GM19452 (cell line): ENCODE results near the gene PTPRA.
A peak's percentile ranks its signal among the peaks of the same experiment; 100 is the strongest.

ENCODE experiments used
- ATAC-seq: cut with Tn5 transposase; IDR thresholded peaks from one replicate; pipeline ENCODE4 v1.9.1; 2021; ENCODE audit not compliant: unreplicated experiment

Gene PTPRA

DNA sequence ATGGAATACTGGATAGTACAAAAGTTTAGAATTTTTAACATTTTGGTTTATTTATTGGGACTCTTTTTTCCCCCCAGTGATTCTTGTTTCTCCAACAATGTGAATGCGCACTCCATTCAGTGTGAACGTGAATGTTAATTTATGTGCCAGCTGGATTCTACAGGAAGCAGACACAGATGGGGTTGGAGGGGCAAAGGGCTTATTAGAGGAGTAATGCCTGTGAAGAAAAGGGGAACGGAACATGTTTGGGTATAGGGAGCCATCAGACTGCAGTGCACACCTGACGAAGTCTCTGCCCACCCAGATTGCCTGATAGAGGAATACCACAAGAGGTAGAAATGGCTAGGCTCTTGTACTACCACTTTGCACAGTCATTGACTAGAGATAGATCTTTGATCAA is 48.2 kb downstream of the PTPRA start:
- no peak for ATAC-seq

DNA sequence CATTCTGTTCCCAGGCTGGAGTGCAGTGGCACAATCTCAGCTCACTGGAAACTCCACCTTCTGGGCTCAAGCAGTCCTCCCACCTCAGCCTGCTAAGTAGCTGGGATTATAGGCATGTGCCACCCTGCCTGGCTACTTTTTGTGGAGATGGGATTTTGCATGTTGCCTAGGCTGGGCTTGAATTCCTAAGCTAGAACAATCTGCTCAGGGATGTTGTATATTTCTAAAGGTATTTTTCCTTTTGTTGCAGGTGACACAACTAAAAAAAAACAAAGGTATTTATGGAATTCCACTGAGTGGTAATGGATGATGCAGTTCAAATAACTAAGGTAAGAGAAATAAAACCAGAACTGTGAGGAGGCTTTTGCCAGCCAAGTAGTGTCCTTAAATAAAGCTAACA is 49.7 kb downstream of the PTPRA start:
- no peak for ATAC-seq

DNA sequence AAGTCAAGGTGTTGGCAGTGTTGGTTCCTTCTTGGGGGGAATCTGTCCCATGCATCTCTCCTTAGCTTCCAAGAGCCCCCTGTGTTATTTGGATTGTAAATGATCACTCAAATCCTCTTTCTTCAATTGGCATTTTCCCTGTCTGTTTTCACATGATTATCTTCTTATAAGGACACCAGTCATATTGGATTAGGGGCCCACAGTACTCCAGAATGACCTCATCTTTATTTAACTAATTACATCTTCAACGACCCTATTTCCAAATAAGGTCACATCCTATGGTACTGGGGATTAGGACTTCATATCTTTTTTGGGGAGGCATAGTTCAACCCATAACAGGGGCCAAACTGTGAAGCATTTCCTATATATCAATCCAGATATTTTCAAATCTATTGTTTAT is 57.3 kb downstream of the PTPRA start:
- no peak for ATAC-seq

DNA sequence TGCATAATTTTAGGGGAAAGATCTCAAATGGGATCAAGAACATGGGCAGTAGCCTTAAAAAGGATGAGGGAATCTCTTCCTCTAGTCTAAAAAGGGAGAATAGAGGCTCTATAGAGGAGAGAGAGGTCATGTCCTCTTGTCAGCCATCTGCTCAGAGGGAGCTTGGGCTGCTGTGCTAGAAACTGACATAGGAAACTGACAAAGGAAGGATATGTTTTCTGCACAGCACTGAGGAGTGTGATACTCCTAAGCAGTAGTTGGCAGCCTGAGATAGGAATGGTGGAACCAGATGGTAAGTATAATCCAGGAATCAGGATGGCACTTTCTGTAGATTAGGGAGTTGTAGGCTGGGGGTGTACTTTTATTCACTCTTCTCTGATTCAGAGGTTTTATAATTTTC is 59.2 kb downstream of the PTPRA start:
- no peak for ATAC-seq

DNA sequence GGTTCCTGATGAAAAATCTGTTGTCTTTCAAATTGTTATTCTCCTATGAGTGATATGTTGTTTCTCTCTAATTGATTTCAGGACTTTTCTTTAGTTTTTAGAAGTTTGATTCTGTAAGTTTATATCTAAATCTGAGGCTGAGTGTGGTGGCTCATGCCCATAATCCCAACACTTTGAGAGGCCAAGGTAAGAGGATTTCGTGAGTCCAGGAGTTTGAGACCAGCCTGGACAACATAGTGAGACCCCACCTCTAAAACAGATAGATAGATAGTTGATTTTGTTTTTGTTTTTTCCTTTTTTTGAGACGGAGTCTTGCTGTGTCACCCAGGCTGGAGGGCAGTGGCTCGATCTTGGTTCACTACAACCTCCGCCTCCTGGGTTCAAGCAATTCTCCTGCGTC is 64.6 kb downstream of the PTPRA start:
- no peak for ATAC-seq

DNA sequence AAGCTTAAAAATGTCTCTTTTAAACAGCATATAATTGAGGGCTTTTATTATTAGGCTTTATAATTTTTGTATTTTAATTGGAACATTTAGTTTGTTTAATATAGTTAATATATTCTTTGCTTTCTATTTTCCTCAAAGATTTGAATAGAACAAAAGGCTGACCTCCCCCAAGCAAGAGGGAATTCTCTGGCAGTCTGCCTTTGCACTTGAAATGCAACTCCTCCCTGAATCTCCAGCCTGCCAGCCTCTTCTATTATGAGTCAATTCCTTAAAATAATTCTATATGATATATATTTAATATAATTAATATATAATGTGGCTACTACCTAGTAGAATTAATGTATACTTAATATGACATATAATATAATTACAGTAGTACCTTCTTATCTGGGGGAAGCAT is 69.2 kb downstream of the PTPRA start:
- no peak for ATAC-seq

DNA sequence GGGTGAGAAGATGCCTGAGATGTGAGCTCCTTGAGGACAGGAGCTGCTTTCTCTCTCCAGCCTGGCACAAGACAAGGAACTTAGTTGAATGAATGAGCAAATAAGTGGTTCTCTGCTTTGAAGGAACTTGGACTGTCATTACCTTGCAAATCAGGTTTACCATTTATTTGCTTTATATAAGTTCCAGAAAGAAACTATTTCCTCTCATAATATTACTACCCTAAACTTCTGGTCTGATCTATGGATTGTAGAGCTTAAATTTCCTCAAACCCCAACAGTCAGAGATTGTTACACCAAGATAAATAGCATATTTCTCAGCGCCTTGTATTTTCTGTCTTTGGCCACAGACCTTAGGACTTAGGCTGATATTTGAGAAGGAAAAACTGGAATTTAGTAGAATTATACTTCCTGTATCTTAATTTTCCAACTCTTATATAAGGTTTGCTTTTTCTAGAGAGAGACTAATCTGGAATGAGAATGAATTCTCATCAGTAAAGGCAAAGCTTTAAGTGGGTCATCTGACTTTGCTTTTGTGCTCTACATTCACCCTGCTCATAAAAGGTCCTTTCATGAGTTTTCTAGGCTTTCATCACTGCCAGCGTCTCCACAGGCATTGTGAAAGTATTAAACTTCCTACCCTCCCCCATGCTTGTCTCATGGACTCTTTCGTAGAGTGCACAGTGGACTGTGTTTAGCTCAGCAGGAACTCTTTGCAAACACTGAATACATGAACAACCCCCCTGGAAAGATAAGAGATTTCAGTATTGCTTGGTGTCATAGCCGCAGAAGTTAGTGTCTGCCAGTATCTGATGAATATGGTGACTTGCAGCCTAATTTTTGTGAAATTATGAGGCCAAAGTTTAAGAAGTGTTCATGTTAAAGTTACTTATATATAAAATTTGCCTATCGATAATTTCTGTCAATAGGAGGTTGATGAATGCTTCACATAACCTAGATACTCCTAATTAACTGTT is 74.0 kb downstream of the PTPRA start:
- no peak for ATAC-seq

DNA sequence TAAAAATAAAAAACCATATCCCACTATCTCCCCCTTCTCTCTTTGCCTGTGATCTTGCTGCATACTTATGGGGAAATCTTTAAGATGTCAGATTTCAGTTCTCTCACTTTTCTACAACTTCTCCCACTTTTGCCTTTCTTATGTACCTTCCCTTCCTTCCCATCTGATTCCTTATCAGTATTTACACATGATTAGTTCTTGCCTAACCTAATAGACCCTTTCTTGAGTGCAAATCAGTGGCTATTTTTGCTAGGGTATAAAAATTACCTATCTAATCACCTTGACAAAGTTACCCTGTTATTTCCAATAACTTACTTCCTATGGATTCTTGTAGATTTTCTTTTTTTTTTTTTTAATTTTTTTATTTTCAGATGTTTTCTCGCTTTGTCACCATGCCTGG is 75.7 kb downstream of the PTPRA start:
- no peak for ATAC-seq

DNA sequence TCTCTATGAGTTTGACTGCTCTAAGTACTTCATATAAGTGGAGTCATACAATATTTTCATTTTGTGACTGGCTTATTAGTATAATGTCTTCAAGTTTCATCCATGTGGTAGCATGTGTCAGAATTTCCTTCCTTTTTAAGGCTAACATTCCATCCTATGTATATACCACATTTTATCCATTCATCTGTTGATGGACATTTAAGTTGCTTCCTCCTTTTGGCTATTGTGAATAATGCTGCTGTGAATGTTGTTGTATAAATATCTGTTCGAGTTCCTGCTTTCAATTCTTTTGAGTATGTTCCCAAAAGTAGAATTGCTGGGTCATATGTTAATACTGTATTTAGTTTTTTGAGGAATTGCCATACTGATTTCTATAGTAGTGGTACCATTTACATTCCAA is 79.5 kb downstream of the PTPRA start:
- no peak for ATAC-seq

DNA sequence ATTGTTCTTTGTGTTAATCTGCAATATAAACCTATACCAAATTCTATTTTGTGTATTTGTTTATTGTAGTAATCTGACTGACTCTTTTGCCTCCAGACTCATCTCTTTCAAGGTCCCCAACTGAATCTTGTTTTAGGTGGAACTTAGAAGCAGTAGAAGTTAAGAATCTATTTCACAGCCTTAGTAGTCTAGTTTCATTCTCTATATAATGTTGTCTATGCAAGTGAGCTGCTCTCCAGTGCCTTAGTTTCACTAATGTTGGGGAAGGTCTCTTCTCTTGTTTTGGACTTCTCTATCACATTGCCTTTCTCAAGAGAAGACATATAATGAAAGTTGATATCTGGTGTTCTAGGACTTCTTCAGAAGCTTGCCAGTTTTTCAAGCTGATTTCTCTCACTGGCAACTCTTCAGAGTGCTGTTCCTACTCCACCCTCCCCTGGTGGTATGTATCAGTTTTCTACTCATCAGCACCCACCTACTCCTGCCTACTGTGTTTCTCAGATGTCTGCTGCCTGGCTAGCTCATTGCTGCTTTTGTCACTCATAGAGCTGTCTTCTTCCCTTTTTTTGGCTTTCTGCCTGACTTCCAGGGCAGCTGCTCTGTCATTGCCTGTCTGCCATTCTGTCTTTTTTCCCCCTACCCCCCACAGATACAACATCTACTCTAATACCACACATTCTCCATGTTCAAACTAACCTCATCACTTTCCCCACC is 82.1 kb downstream of the PTPRA start:
- ATAC-seq: no peak

DNA sequence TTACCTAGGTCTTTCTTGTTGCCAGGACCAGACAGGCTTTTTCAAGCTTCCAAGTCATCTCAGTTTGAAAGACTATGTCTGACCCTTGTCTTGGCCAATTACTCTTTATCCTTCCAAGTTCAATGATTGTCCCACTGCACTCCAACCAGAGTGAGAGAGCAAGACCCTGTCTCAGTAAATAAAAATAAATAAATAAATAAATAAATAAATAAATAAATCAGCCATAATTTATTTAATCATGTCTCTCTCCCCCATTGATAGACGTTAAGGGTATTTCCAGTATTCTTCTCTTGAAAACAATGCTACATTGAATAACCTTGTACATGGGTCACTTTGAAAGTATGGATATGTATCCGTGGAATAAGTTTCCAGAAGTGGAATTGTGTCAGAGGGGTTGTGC is 83.2 kb downstream of the PTPRA start:
- ATAC-seq: no peak

DNA sequence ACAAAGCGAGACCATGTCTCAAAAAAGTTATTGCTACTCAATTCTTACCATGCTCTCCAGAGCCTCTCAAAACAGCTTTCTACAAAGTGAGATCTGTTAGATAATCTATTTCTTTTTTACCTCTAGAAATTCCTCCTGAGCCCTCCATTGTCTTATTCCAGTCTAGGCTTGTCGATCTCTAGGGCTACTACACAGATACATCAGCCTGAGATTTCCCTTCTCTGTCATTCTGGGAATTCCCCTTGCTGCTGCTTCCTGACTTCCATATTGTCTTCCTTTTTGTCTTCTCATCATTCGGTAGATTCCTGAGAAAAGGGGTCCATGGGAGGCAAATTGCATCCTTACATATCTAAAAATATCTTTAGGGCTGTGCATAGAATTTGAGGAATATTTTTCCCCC is 94.6 kb downstream of the PTPRA start:
- no peak for ATAC-seq

DNA sequence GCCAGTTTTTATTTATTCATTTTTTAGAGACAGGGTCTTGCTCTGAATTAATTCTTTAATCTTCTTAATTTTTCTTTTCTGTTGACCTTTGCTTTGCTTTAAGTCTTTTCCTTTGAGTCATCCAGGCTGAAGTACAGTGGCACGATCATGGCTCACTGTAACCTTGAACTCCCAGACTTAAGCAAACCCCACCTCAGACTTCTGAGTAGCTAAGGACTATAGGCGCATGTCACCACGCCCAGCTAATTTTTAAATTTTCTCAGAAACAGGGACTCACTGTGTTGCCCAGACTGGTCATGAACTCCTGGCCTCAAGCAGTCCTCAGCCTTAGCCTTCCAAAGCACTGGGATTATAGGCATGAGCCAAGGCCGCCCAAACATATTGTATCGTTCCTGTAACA is 98.8 kb downstream of the PTPRA start:
- ATAC-seq: no peak

DNA sequence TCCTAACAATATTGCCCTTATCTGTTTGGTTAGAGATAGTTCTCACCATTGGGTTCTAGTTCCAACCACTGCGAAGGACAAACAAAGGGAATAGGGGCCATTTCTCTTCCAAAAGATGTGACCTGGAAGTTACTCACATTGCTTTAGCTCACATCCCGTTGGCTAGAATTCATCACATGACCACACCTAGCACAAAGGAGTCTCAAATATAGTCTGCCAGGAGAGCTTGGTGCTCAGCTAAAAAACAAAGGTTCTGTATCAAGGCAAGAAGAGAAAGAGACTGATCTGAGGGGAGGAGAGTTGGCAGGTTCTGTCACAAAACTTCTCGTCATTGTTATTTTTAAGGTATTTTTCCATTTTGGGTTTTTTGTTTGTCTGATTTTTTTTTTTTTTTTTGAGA is 100.3 kb downstream of the PTPRA start:
- no peak for ATAC-seq

DNA sequence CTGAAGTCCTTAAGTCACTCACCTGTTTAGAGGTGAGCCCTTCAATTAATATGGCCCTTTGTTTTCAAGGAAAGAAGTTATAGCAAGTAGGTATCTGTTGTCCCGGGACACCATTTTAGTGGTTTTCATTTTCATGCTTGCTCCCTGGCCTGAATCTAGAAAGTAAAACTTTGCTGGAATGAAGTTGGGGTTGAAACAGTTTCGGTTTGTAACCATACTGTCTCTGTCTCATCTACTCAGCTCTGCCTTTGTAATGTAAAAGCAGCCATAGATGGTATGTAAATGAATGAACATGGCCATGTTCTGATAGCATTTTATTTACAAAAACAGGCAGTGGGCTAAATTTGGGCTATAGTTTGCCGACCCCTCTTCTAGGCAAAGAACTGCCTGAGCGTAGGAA is 105.2 kb downstream of the PTPRA start:
- ATAC-seq: no peak

DNA sequence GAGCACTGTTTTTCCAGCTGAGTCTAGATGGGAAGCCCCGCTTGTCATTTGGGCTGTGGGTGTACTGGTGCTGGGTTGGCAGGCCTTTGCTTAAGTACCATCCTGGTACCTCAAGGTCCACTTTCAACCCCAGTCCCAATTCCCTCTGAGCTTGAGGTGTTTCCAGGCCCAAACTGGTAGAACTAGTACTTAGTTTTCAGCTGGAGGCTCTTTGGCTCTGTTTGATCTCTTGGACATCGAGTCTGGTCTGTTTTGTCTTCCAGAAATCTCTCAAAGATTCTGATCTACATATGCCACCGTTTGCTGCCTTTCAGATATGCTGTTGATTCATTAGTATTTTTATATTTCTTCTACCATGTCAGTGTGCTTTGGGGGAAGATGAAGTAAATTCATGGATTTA is 108.4 kb downstream of the PTPRA start:
- ATAC-seq: no peak

DNA sequence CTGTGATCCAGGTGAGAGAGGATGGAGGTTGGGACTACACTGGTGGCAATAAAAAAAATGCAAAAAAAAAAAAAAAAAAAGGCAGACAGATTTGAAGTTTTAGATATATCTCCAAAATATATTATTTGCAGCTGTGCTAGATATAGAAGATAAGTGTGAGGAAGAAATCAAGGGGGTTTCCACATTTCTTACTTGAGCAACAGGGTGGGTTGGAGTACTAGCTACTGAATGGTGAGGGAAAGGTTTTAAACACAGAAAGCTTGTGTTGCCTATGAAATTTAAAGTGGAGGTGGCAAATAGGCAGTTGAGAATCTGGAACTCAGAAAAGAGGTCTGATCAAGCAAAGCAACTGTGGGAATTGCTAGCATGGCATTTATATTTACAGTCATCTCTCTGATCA is 110.2 kb downstream of the PTPRA start:
- no peak for ATAC-seq

DNA sequence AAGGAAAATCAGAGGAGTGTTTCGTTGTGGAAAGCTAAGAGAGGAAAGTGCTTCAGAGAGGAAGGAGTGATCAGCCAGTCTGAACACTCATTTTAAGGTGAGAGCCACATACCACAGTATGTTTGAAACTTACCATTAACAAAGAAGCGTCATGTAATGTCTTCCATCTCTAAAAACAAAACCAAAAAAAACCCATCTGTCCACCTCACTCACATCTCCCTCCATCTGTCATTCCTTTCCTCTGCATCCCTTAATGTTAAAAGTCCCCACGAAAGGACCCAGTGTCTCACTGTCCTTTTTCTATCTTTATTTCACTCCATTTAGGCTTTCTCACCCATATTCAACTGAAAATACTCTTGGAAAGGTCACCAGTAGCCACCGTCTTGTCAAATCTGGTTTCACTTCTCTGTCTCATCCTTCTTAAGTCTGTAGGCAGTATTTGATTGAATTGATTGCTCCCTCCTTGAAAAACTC is 110.8 kb downstream of the PTPRA start:
- peak; percentile 64 for ATAC-seq

DNA sequence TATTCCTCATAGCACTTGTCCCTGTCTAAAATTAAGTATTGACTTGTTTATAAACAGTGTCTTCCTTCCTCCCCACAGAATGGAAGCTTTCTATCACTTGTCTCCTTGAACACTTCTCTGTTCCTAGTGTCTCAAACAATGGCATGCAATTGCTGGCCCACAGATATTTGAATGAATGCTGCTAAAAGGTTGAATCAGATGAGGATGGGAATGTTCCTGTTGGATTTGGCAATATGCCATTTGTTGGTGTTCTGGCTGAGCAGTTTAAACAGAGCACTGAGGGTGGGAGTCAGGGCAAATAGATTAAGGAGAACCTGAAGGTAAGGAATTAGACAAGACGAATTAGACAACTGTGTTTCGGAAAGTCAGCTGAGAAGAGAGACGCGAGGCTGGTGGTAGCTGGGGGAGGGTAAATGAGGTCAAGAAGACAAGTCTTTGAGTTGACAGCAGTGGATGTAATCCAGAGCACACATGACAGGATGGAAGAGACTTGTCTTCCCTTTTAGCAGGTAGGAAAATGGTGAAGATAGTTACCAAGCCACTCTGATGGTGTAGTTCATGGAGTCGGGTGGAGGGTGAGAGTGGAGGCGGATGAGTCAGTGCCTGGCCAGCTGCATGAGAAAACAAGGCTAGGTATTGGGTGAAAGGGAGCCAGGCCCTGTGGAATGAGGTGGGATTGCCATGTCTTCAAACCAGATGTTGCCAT is 111.8 kb downstream of the PTPRA start:
- ATAC-seq: no peak

DNA sequence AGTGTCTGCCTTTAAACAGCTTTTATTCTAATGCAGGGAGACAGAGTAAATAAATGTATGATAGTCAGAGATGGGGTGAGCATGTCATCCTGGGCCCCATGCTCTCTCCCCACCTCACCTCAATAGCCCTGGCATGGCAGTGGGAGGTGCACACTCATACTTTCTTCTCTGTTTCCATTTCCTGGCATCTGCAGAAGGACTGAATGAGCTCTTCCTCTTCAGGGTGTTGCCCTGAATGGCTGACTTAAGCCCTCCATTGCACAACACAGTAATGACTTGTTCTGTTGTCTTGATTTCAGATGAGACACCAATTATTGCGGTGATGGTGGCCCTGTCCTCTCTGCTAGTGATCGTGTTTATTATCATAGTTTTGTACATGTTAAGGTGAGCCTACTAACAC is 113.2 kb downstream of the PTPRA start:
- no peak for ATAC-seq

DNA sequence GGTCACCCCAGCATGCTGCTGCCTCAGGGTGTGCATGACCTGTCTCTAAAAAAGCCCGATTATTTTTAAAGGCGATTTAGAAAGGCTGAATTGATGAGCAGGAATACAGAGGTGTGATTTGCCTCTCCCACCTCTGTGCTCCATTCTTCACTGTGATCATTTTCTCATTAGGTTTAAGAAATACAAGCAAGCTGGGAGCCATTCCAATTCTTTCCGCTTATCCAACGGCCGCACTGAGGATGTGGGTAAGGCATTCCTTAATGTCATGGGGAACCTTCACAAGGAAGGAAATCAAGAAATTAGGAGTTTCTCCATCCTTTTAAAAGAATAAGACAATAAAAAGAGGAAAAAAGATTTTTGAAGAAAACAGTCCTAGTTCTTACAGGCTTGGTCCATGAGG is 114.6 kb downstream of the PTPRA start:
- ATAC-seq: no peak

DNA sequence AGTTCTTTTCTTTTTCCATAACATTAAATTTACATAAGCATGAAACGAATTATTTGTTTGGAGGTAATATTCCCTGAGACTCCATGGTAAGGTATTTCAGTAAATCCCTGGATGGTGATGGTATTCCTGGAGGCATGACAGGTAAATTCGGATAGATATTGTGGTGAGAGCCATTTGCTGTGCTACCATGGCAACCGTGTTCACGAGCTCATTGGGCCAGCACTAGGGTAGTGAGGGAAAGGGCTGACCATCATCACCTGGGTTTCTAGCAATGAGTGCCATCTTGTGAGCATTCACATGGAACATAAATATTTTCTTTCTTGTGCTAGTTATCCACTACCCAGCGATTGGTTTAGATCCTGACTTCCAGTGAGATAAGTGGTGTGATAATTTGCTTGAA is 118.3 kb downstream of the PTPRA start:
- no peak for ATAC-seq
